Glutamatergic neuron (in vitro differentiated cells): ENCODE measurements around the gene XIAP. TPM values are rescaled to one million over a fixed set of nuclear protein-coding genes. Genes with fewer than 3 reads are reported as not detected.
A peak's percentile ranks its signal among the peaks of the same experiment; 100 is the strongest.

Source experiments
- DNase-seq: peaks from one replicate; pipeline ENCODE4 v3.0.0; 2022
- H3K27ac Mint-ChIP-seq: one replicate; pipeline ENCODE4 v1.8.0; 2020; ENCODE audit warnings: mild to moderate bottlenecking, mixed read lengths, inconsistent platforms; ENCODE audit not compliant: unreplicated experiment
- H3K27me3 Mint-ChIP-seq: one replicate; pipeline ENCODE4 v1.8.0; 2020; ENCODE audit warnings: mild to moderate bottlenecking, moderate library complexity, mixed read lengths, inconsistent platforms; ENCODE audit not compliant: unreplicated experiment
- H3K36me3 Mint-ChIP-seq: one replicate; pipeline ENCODE4 v1.8.0; 2020; ENCODE audit warnings: mild to moderate bottlenecking, mixed read lengths, inconsistent platforms; ENCODE audit not compliant: unreplicated experiment
- H3K4me1 Mint-ChIP-seq: one replicate; pipeline ENCODE4 v1.8.0; 2020; ENCODE audit warnings: mild to moderate bottlenecking, low read depth, mixed read lengths, inconsistent platforms; ENCODE audit not compliant: unreplicated experiment
- H3K4me3 Mint-ChIP-seq: one replicate; pipeline ENCODE4 v1.8.0; 2020; ENCODE audit warnings: mild to moderate bottlenecking, mixed read lengths, inconsistent platforms; ENCODE audit not compliant: unreplicated experiment
- H3K9me3 Mint-ChIP-seq: one replicate; pipeline ENCODE4 v1.8.0; 2020; ENCODE audit warnings: mild to moderate bottlenecking, moderate library complexity, mixed read lengths, inconsistent platforms; ENCODE audit not compliant: unreplicated experiment
- CTCF ChIP-seq: fragments of 200-600 bp; sonication (generic); IDR thresholded peaks from one replicate; pipeline ENCODE4 v1.5.0; 2021; ENCODE audit not compliant: partially characterized antibody, unreplicated experiment
- total RNA-seq: library from RNA; stranded (reverse); fragmentation: NEBNext Ultra II Directional; extraction: Animal tissue kit (Norgen Biotek cat#: 25700); gene quantifications from one replicate; pipeline ENCODE4 v1.2.1, GENCODE V29; 2021; ENCODE audit not compliant: unreplicated experiment

XIAP gene
- total RNA-seq, 1 donor from 2014 or later, result 37.1 TPM

GRCh38 chrX:123859409-123859845 is 426 bp upstream of the XIAP start:
- peaks cover 3% of the 10 kb centered on the region for H3K27me3 Mint-ChIP-seq
- peaks cover 5% of the 10 kb centered on the region for H3K9me3 Mint-ChIP-seq
- DNase-seq, result peak; percentile 65
- H3K36me3 Mint-ChIP-seq, result no peaks in the 10 kb centered on the region
- H3K27ac Mint-ChIP-seq, result peak overlapping the region; percentile 90
- peak overlapping the region; percentile 91 for H3K4me3 Mint-ChIP-seq
- H3K4me1 Mint-ChIP-seq, result peaks cover 5% of the 10 kb centered on the region
- TF ChIP-seq CTCF, result no peak

GRCh38 chrX:123860983-123861382 is 1.1 kb downstream of the XIAP start:
- Mint-ChIP-seq H3K27ac (peak overlapping the region; percentile 86), H3K4me3 (peak overlapping the region; percentile 90), H3K4me1 (peaks cover 5% of the 10 kb centered on the region), H3K9me3 (peaks cover 5% of the 10 kb centered on the region), H3K36me3 (no peaks in the 10 kb centered on the region), H3K27me3 (peaks cover 3% of the 10 kb centered on the region)
- no peak for DNase-seq
- TF ChIP-seq CTCF, result no peak

- Mint-ChIP-seq H3K27me3 (no peaks in the 10 kb centered on the region), H3K9me3 (no peaks in the 10 kb centered on the region), H3K4me3 (no peak overlapping the region), H3K36me3 (no peaks in the 10 kb centered on the region), H3K27ac (no peak overlapping the region), H3K4me1 (no peaks in the 10 kb centered on the region)
- no peak for DNase-seq
- no peak for TF ChIP-seq CTCF
Observed at GRCh38 chrX:123869488-123869887, 9.6 kb downstream of the XIAP start.

- Mint-ChIP-seq H3K4me3 (no peak overlapping the region), H3K4me1 (no peaks in the 10 kb centered on the region), H3K27me3 (no peaks in the 10 kb centered on the region), H3K9me3 (no peaks in the 10 kb centered on the region), H3K36me3 (no peaks in the 10 kb centered on the region), H3K27ac (no peak overlapping the region)
- TF ChIP-seq CTCF, result no peak
- DNase-seq, result no peak
Observed at GRCh38 chrX:123871309-123871708, 11.5 kb downstream of the XIAP start.

GRCh38 chrX:123873956-123874355 is 14.1 kb downstream of the XIAP start:
- no peaks in the 10 kb centered on the region for H3K4me1 Mint-ChIP-seq
- no peaks in the 10 kb centered on the region for H3K27me3 Mint-ChIP-seq
- no peaks in the 10 kb centered on the region for H3K36me3 Mint-ChIP-seq
- TF ChIP-seq CTCF, result no peak
- H3K9me3 Mint-ChIP-seq, result no peaks in the 10 kb centered on the region
- H3K4me3 Mint-ChIP-seq, result no peak overlapping the region
- DNase-seq, result no peak
- H3K27ac Mint-ChIP-seq, result no peak overlapping the region
